Thyroid gland (tissue), 4 donors: ENCODE results near the gene PNPLA5.

ENCODE experiments used
- CTCF ChIP-seq, 6 experiments: fragments of 200-600 bp in 3 of 6; fragments of 450-650 bp in 3 of 6; sonication (generic) in 3 of 6; IDR thresholded peaks; one replicate each; pipeline ENCODE4 v1.5.1; 2016 to 2019; ENCODE audit warnings: antibody characterized with exemption in 6 of 6, mild to moderate bottlenecking in 2 of 6, inconsistent platforms in 1 of 6, moderate library complexity in 1 of 6
- POLR2A ChIP-seq, 2 donors: fragments of 450-650 bp; IDR thresholded peaks; one replicate each; pipeline ENCODE4 v1.6.1; 2017; ENCODE audit warnings: antibody characterized with exemption in 2 of 2, mild to moderate bottlenecking in 2 of 2, moderate library complexity in 1 of 2

GRCh38 chr22:43917521-43917920 is 25.7 kb upstream of the PNPLA5 start:
- TF ChIP-seq CTCF (IDR thresholded peaks at IDR 0.05) (no peak), POLR2A (IDR thresholded peaks at IDR 0.05) (no peak)
